ENCODE data around the gene FOXJ1. TPM values are rescaled to one million over a fixed set of nuclear protein-coding genes. Genes with fewer than 3 reads are reported as not detected.

The FOXJ1 gene
- total RNA-seq, 2 donors from 2014 or later, result 17.8 to 23.6 TPM

- Histone ChIP-seq H3K36me3 (ENCODE audit: control insufficient read depth, insufficient read depth, low read length) (no peaks in the 10 kb centered on the region), H3K4me1 (ENCODE audit: control insufficient read depth, insufficient read depth, low read length) (no peaks in the 10 kb centered on the region), H3K9ac (ENCODE audit: extremely low read depth, low read length, poor library complexity, severe bottlenecking) (no peak overlapping the region), H3K27me3 (ENCODE audit: control insufficient read depth, insufficient read depth, low read length, poor library complexity, severe bottlenecking) (no peaks in the 10 kb centered on the region), H3K27ac (ENCODE audit: low read depth, low read length) (no peak overlapping the region), H3K9me3 (ENCODE audit: control insufficient read depth, low read length) (no peaks in the 10 kb centered on the region), H3K4me3 (ENCODE audit: low read length) (no peak overlapping the region)
- Mint-ChIP-seq H3K4me3 (no peak overlapping the region), H3K9me3 (no peaks in the 10 kb centered on the region), H3K27me3 (ENCODE audit: insufficient read depth) (no peaks in the 10 kb centered on the region), H3K4me1 (no peaks in the 10 kb centered on the region), H3K36me3 (ENCODE audit: low read depth) (no peaks in the 10 kb centered on the region), H3K27ac (no peak overlapping the region)
- no peak for DNase-seq
- 93 to 100% methylated on average over 1 to 4 of the region's 4 CpGs for WGBS, 2 experiments (ENCODE audit: insufficient coverage in 1 of 2, insufficient read length in 1 of 2)
- no peak for TF ChIP-seq CTCF (conservative IDR thresholded peaks at IDR 0.05)
Observed at GRCh38 chr17:76171706-76172105, 30.7 kb upstream of the FOXJ1 start.

- Mint-ChIP-seq H3K36me3 (ENCODE audit: low read depth) (no peaks in the 10 kb centered on the region), H3K4me3 (no peak overlapping the region), H3K4me1 (peaks cover 4% of the 10 kb centered on the region), H3K27ac (no peak overlapping the region), H3K27me3 (ENCODE audit: insufficient read depth) (no peaks in the 10 kb centered on the region), H3K9me3 (no peaks in the 10 kb centered on the region)
- no peak overlapping the region for H3K9ac ChIP-seq (ENCODE audit: extremely low read depth, low read length, poor library complexity, severe bottlenecking)
- no peaks in the 10 kb centered on the region for H3K9me3 ChIP-seq (ENCODE audit: control insufficient read depth, low read length)
- no peaks in the 10 kb centered on the region for H3K36me3 ChIP-seq (ENCODE audit: control insufficient read depth, insufficient read depth, low read length)
- WGBS, 2 experiments (ENCODE audit: insufficient coverage in 1 of 2, insufficient read length in 1 of 2), result 77 to 88% methylated on average over 1 of the region's 1 CpG
- no peaks in the 10 kb centered on the region for H3K4me1 ChIP-seq (ENCODE audit: control insufficient read depth, insufficient read depth, low read length)
- no peak overlapping the region for H3K4me3 ChIP-seq (ENCODE audit: low read length)
- no peak for TF ChIP-seq CTCF (conservative IDR thresholded peaks at IDR 0.05)
- no peak for DNase-seq
- H3K27me3 ChIP-seq (ENCODE audit: control insufficient read depth, insufficient read depth, low read length, poor library complexity, severe bottlenecking), result no peaks in the 10 kb centered on the region
- no peak overlapping the region for H3K27ac ChIP-seq (ENCODE audit: low read depth, low read length)
Observed at GRCh38 chr17:76170114-76170513, 29.1 kb upstream of the FOXJ1 start.

GRCh38 chr17:76166906-76167305, 25.9 kb upstream of the FOXJ1 start:
- H3K4me1 Mint-ChIP-seq, result peaks cover 14% of the 10 kb centered on the region
- no peak overlapping the region for H3K27ac ChIP-seq (ENCODE audit: low read depth, low read length)
- no peak overlapping the region for H3K27ac Mint-ChIP-seq
- no peak for DNase-seq
- H3K9me3 Mint-ChIP-seq, result no peaks in the 10 kb centered on the region
- H3K4me1 ChIP-seq (ENCODE audit: control insufficient read depth, insufficient read depth, low read length), result peaks cover 1% of the 10 kb centered on the region
- H3K4me3 ChIP-seq (ENCODE audit: low read length), result no peak overlapping the region
- H3K9me3 ChIP-seq (ENCODE audit: control insufficient read depth, low read length), result no peaks in the 10 kb centered on the region
- no peaks in the 10 kb centered on the region for H3K27me3 Mint-ChIP-seq (ENCODE audit: insufficient read depth)
- 95 to 96% methylated on average over 6 to 10 of the region's 10 CpGs for WGBS, 2 experiments (ENCODE audit: insufficient coverage in 1 of 2, insufficient read length in 1 of 2)
- H3K9ac ChIP-seq (ENCODE audit: extremely low read depth, low read length, poor library complexity, severe bottlenecking), result no peak overlapping the region
- H3K4me3 Mint-ChIP-seq, result no peak overlapping the region
- TF ChIP-seq CTCF (conservative IDR thresholded peaks at IDR 0.05), result no peak
- no peaks in the 10 kb centered on the region for H3K27me3 ChIP-seq (ENCODE audit: control insufficient read depth, insufficient read depth, low read length, poor library complexity, severe bottlenecking)
- no peaks in the 10 kb centered on the region for H3K36me3 Mint-ChIP-seq (ENCODE audit: low read depth)
- H3K36me3 ChIP-seq (ENCODE audit: control insufficient read depth, insufficient read depth, low read length), result no peaks in the 10 kb centered on the region
